GM18505 (cell line): Measurements from ENCODE around the gene MNDA.

Source experiments
- ATAC-seq: cut with Tn5 transposase; IDR thresholded peaks from one replicate; pipeline ENCODE4 v1.9.1; 2021; ENCODE audit not compliant: unreplicated experiment
- POLR2A ChIP-seq: IDR thresholded peaks from 4 replicates; pipeline ENCODE4 v1.6.1; 2011; ENCODE audit warnings: borderline replicate concordance; ENCODE audit not compliant: insufficient read depth, insufficient read length; ENCODE audit errors: extremely low read depth

Gene MNDA

DNA sequence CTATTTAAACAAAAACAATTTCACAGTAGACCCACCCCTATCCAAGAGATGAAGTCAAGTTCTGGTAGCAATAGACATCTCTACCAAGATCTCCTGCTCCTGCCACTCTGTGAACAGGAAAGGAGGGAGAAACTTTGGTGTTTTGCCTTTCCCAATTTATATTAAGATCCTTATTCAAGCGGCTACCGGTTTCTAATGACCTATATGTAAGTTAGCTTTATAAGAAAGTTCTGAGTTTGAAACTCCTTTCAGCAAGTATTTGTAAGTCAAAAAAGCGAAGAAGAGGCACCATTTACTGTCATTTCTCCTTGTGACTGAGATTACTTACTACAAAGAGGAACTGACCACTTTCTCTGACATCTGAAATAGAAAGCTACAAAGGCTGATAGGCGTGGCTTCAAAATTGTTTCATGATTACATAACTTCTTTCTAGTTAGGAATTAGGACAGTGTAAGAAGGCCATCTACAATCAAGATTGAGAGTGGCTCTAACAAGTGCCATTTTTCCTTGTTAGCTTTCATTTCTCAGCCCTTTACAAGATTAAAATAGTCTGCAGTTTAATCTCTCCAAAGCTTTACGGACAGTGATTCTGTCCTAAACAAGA is at the start of gene MNDA:
MNDA (plus strand) TSS at position 448 of the 604 bp plus-strand sequence. CDS start 10,803 bp downstream, outside the sequence.
- peak; percentile 87 for ATAC-seq
- TF ChIP-seq POLR2A, result no peak

DNA sequence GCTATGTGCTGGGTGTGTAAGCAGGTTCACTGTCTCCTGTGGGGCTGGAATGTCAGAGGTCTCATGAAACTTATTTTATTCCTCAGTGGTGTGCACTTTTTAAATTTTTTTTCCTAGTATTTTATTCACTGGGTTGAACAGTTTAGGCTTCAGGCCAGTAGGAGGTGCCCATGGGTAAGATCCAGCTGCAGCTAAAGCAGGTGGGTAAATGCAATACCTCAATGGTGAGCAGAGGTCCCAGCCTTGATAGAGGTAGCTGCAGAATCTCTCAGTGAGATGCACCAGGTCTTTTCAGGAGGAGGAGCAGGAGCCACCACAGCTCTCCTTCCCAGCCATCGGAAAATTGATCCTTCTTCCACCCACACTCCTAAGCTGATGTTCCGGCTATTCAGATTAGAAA is 37.5 kb upstream of the MNDA start:
- no peak for ATAC-seq
- TF ChIP-seq POLR2A, result no peak

DNA sequence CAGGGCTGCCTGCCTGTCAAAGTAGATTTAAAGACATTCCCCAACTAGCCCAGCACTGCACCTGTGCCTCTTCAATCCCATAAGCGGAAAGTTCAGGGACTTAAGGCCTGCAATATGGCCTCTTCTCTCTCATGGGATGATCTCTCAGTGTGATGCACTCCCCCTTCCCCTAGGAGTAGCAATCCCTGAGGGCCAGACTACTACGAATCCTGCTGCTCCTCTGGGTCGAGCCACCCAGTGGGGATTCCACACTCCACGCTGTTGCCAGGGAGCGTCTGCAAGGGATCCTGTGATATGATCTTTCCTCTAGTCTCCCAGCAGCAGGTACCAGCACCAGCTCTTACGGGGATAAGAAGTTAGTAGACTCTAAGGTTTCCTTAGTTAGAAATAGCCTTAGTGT is 36.9 kb upstream of the MNDA start:
- ATAC-seq, result no peak
- TF ChIP-seq POLR2A, result no peak

DNA sequence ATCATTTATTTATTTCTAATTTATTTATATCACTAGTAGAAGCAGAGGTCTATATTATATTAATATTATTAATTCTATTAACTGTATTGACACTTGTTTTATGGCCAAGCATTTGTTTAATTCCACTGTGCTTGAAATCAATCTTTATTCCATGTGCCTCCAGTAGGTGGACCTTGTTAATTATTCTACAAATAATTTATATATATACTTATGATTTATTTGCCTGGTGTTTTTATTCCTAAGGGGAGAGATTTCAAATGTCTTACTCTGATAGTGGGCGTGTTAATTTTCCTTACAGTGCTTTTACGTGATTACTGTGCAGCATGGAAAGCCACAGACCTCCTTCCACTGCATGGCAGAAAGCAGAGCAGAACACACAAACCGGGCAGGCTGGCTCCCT is 32.6 kb upstream of the MNDA start:
- no peak for TF ChIP-seq POLR2A
- no peak for ATAC-seq

DNA sequence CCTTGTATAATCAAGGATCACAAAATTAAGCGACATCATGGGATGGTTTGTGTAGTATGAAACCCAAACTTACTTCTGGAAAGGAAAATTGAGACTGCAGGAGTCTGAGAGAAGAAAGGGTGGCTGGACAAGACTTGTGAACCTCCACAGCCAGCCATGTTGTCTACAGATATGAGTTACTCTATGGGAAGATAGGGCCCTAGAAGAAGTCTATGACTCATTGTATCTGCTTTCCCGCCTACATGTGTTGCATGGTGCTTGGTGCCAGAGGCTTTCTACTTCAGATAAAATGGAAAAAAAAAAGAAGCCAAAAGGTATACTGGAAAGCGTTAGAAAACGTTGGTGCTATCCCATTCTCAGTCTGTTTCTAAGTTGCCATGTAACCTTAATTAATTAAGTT is 31.5 kb upstream of the MNDA start:
- TF ChIP-seq POLR2A, result no peak
- no peak for ATAC-seq

DNA sequence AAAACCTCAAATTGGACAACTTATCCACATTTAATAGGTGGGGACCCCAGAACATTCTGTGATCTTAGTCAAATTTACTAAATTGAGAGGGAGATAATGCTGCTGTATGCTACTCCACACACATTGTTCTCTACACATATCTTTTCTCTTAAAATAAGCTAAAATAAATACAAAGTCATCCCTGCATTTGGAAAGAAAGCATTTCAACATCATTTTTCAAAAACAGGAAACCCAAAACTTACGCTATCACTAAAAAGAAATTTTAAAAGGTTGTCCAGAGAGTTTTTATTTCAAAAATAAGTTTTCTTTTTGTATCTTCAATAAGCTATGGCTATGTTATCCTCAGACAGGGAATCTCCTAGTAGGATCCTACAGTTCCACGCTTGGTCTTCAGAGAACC is 30.6 kb upstream of the MNDA start:
- ATAC-seq, result no peak

DNA sequence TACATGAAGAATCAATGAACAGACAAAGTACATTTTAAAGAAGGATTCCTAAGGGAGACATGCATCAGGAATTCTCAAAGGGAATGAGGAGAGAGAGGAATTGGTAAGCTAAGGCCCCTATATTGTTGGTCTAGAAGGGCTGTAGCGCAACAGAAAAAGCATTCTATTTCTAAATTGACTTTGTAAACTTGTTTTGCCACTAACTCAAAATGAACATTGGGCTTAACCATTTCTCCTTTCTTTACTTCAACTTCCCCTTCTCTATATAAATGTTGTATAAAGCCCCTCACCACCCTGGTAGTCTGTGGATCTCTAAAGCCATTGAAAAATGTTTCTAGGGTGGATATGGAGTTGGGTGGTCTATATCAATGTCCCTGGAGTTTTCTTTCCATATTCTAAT is 29.8 kb upstream of the MNDA start:
- no peak for TF ChIP-seq POLR2A
- ATAC-seq, result no peak

More for the DNA sequence above, 30.6 kb upstream of the MNDA start:
- no peak for TF ChIP-seq POLR2A

DNA sequence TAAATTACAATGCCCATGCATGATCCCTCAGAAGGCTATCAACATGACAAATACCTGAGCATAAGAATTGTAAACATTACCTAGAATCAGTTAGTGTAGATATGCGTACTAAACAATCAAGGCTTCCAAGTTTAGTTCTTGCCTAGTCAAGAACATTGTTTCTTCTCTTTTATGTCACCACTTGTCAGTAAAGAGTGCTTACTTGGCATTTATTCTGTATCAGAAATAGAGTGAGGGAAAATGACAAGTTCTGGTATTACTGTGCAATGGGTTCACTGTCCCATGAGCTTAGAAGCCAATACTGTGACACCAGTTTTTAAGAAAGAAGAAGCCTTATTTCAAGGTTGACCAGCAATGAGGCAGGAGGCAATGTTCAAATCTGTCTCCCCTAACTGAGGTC is 27.5 kb upstream of the MNDA start:
- no peak for TF ChIP-seq POLR2A
- ATAC-seq, result no peak

DNA sequence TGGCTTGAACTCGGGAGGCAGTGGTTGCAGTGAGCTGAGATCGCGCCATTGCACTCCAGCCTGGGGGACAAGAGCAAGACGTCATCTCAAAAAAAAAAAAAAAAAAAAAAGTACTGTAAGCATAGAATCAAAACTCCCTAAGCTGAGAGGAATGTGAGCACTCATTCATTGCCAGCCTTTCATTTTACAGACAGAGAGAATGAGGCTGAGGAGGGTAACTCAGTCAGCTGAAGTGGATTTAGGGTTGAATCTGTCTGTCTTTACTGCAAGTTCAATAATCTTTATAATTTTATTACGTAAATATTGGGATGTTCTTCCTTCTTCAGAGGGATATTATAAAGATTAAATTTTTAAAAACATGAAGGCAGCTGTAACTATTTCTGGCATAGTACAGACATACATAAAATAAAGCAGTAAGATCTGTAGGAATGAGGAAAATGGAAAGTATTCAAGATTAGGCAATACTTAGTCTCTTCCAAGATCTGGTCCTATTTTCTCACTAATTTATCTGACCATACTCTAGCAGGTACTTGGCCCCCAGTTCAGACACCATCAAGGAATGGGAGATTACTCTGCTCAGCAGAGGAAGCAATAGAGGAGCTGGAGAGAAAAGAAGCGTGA is 24.1 kb upstream of the MNDA start:
- TF ChIP-seq POLR2A, result no peak
- no peak for ATAC-seq

DNA sequence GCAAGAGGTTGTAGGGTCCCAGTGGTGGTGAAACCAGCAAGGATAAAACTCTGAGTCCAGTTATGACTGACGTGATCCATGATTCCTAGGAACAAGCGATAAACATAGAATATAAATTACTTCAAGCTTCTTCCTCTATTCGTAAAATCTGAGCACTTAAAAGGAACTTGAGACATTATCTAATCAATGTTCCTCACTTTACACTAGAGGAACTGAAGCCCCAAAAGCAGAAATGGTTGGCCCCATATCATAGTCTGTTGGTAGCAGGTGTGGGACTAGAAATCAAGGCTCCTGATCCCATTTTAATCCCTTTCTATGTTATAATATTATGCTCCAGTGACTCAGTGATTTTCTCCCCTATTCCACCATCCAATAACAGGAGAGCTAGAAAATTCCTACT is 21.9 kb upstream of the MNDA start:
- TF ChIP-seq POLR2A, result no peak
- no peak for ATAC-seq

DNA sequence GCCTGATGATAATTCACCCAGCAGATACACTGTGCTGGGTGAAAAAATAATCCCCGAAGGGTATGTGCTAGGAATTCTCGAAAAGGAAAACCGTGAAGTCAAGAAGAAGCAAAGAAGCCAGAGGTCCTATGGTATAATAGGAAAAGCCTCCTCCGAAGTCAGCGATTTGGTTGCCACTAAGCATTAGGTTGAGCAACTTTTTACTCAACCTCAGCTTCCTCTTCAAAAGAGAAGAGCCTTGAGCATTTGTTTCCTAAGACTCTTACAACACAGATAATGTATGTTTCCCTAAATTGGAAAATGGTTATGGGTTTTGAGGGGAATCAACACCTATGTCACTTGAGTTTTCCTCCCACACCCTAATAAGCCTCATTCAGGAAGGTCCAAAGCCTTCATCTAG is 21.3 kb upstream of the MNDA start:
- no peak for ATAC-seq
- TF ChIP-seq POLR2A, result no peak

DNA sequence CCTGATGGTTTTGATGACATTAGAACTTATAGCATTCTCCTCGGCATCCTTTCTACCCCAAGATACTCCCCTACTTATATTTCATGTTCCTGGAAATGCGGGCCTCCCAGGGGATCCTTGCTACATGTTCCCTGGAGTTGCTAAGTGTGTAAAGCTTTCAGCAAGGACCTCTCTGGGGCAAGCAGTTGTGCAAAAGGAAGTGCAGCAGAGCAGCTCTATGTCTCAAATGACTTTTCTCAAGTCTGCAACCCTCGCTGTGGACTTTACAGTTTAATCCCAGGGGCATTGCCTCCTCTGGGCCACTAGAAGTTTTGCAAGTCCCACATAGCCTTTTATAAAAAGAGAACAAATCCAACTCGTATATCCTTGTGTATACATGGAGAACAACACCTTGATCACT is 20.8 kb upstream of the MNDA start:
- no peak for ATAC-seq
- no peak for TF ChIP-seq POLR2A

DNA sequence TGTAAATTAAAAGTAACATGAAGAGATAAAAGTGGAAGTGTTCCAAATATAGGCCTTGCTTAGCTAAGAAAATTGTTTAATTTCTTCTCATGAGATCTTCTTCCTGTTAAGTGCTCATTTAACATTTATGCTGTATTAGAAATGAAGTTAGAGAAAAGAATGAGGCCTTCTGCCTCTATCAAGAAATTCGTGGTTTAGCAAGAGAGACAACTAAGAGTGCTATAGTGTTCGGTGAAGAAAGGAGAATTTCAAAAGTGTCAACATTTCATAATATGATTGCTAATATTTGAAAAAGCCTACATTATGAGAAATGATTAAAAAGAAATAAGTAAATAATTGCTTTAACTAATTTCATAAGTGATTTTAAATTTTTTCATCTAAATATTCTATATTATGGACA is 18.8 kb upstream of the MNDA start:
- TF ChIP-seq POLR2A, result no peak
- ATAC-seq, result no peak

DNA sequence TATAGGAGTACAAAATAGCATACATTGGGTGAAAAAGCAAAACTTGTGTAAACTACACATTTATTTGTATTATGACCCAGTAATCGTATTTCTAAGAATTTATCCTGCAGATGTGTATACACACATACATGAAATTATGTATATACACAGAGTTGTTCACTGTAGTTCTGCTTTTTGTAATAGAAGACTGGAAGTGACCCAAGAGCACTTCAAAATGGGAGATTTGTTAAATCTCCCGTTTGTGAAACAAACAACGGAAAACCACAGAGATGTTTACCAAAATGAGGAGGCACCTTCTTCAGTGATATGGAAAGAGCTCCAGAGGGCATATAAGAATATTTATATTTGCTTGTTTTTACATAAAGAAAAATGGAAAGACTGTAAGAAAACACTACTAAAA is 18.0 kb upstream of the MNDA start:
- TF ChIP-seq POLR2A, result no peak
- ATAC-seq, result no peak
